ENCODE results near the gene MID1. TPM values are rescaled to one million over a fixed set of nuclear protein-coding genes. Genes with fewer than 3 reads are reported as not detected.

MID1 gene
- total RNA-seq, 3 donors from 2014 or later: 41.4 to 48.8 (median 48.4) TPM

GRCh38 chrX:10656214-10656613 lies 35.8 kb upstream of the MID1 start:
- Histone ChIP-seq H3K4me1 (ENCODE audit: low read depth) (no peaks in the 10 kb centered on the region), H3K9me3 (no peaks in the 10 kb centered on the region), H3K36me3 (ENCODE audit: low read depth) (no peaks in the 10 kb centered on the region), H3K4me3 (no peak overlapping the region)
- intact Hi-C loops (cut with DNase I, micrococcal nuclease): no loop called here
- peak; percentile 42 for ATAC-seq
- peak in 1 of 3 donors; percentile 20 for DNase-seq
- TF ChIP-seq CTCF (IDR thresholded peaks at IDR 0.05): no peak

- intact Hi-C loops (cut with DNase I, micrococcal nuclease): no loop called here
- Histone ChIP-seq H3K4me1 (ENCODE audit: low read depth) (no peaks in the 10 kb centered on the region), H3K36me3 (ENCODE audit: low read depth) (no peaks in the 10 kb centered on the region), H3K9me3 (no peaks in the 10 kb centered on the region), H3K4me3 (no peak overlapping the region)
- ATAC-seq (no peak), DNase-seq (no peak)
- no peak for TF ChIP-seq CTCF (IDR thresholded peaks at IDR 0.05)
These were observed 34.6 kb upstream of the MID1 start for GRCh38 chrX:10654960-10655359.

- DNase-seq: no peak
- intact Hi-C loops (cut with DNase I, micrococcal nuclease): no loop called here
- Histone ChIP-seq H3K4me1 (ENCODE audit: low read depth) (no peaks in the 10 kb centered on the region), H3K4me3 (no peak overlapping the region), H3K36me3 (ENCODE audit: low read depth) (no peaks in the 10 kb centered on the region), H3K9me3 (no peaks in the 10 kb centered on the region)
- TF ChIP-seq CTCF (IDR thresholded peaks at IDR 0.05): no peak
- ATAC-seq: no peak
These were observed 32.9 kb upstream of the MID1 start for GRCh38 chrX:10653302-10653701.

- DNase-seq (no peak), ATAC-seq (no peak)
- H3K4me3 ChIP-seq: no peak overlapping the region
- intact Hi-C loops (cut with DNase I, micrococcal nuclease): no loop called here
- no peak for TF ChIP-seq CTCF (IDR thresholded peaks at IDR 0.05)
- no peaks in the 10 kb centered on the region for H3K36me3 ChIP-seq (ENCODE audit: low read depth)
- no peaks in the 10 kb centered on the region for H3K4me1 ChIP-seq (ENCODE audit: low read depth)
- no peaks in the 10 kb centered on the region for H3K9me3 ChIP-seq
These were observed 28.9 kb upstream of the MID1 start for GRCh38 chrX:10649265-10649664.

GRCh38 chrX:10648614-10649013 lies 28.2 kb upstream of the MID1 start:
- DNase-seq (no peak), ATAC-seq (no peak)
- Histone ChIP-seq H3K9me3 (no peaks in the 10 kb centered on the region), H3K36me3 (ENCODE audit: low read depth) (no peaks in the 10 kb centered on the region), H3K4me1 (ENCODE audit: low read depth) (no peaks in the 10 kb centered on the region), H3K4me3 (no peak overlapping the region)
- intact Hi-C loops (cut with DNase I, micrococcal nuclease): no loop called here
- no peak for TF ChIP-seq CTCF (IDR thresholded peaks at IDR 0.05)

GRCh38 chrX:10636851-10637250 lies 16.5 kb upstream of the MID1 start:
- no peak for TF ChIP-seq CTCF (IDR thresholded peaks at IDR 0.05)

More at GRCh38 chrX:10636851-10637250, 16.5 kb upstream of the MID1 start:
- Histone ChIP-seq H3K36me3 (ENCODE audit: low read depth) (no peaks in the 10 kb centered on the region), H3K9me3 (no peaks in the 10 kb centered on the region), H3K4me3 (no peak overlapping the region), H3K4me1 (ENCODE audit: low read depth) (no peaks in the 10 kb centered on the region)
- intact Hi-C loops (cut with DNase I, micrococcal nuclease): loop anchor here (10.0 kb wide), 1 partner anchor 442 kb away; no protein-coding TSS in a partner anchor
- DNase-seq: no peak
- ATAC-seq: no peak
